ENCODE results near the gene NAA20.

Gene NAA20

GRCh38 chr20:20021835-20022234, 4.7 kb downstream of the NAA20 start:
- no peak for DNase-seq

DNA sequence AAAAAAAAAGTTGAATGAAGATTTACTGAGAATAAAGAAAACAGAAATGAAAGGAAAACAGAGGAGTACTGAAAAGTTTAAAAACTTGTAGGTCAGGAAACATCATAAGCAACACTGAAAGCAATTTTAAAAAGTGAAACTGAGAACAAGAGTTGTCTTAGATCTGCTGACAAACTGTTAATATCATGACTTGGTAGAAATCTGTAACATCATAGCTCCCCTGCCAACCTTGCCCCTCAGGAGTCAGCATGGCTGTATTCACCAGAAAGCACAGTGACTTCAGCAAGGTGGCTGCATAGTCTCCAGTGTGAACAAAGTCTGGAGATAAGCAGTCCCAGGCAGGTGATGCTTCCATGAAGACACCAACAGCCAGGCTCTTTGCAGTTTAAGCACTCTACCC, 5.3 kb downstream of the NAA20 start:
- DNase-seq, result no peak

DNA sequence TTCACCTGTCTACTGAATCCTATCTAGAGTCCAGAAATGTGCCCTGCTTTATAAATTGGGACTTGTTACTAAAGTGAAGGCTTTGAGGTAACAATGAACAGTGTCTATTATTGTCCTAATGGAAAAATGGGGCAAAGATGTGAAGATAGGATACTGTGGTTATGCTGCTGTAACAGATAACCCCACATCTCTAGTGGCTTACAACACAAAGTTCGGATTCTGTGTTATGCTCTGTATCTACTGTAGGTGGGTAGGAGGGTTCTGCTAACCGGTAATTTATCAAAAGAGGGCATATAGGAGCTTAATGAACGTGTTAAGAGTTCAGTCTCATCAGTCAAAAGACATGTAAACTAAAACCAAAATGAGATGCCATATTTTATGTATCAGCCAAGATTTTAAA, 6.2 kb downstream of the NAA20 start:
- DNase-seq, result no peak

GRCh38 chr20:20024942-20025341, 7.8 kb downstream of the NAA20 start:
- no peak for DNase-seq

- no peak for DNase-seq
Observed at GRCh38 chr20:20027284-20027683, 10.1 kb downstream of the NAA20 start.

- no peak for DNase-seq
Observed at GRCh38 chr20:20031790-20032189, 14.6 kb downstream of the NAA20 start.

GRCh38 chr20:20034486-20034885, 17.3 kb downstream of the NAA20 start:
- DNase-seq, result no peak

DNA sequence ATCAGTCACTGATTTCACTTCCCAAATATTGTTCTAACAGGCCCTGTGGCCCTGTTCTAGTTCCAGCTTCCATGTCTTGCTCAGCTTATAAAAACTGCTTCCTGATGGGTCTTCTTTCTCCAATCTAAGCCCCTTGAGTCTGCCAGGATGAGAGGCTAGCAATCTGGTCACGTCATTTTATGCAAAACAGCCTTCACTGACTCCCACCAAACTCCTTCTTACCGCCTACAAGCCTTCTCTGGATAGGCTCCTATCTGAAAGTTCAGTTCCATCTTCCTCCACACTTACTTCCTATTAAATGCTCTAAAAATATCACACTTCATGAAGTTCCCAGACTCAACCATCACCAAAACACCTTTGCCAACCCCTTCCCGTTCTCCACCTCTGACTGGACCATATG, 19.6 kb downstream of the NAA20 start:
- no peak for DNase-seq

DNA sequence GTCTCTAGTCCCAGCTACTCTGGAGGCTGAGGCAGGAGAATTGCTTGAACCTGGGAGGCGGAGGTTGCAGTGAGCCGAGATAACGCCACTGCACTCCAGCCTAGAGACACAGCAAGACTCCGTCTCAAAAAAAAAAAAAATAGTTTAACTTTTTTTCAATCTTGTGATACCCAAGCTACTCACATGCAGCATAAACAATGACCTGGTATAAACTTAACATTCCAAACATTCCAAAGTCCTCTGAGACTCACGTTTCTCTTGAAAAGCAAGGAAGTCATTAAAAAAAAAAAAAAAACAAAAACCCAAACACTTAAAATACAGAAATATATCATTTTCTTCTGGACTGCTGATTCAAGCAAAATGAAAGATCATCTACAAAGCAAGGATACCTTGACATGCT, 20.8 kb downstream of the NAA20 start:
- DNase-seq, result no peak

GRCh38 chr20:20038586-20038985, 21.4 kb downstream of the NAA20 start:
- DNase-seq, result no peak

DNA sequence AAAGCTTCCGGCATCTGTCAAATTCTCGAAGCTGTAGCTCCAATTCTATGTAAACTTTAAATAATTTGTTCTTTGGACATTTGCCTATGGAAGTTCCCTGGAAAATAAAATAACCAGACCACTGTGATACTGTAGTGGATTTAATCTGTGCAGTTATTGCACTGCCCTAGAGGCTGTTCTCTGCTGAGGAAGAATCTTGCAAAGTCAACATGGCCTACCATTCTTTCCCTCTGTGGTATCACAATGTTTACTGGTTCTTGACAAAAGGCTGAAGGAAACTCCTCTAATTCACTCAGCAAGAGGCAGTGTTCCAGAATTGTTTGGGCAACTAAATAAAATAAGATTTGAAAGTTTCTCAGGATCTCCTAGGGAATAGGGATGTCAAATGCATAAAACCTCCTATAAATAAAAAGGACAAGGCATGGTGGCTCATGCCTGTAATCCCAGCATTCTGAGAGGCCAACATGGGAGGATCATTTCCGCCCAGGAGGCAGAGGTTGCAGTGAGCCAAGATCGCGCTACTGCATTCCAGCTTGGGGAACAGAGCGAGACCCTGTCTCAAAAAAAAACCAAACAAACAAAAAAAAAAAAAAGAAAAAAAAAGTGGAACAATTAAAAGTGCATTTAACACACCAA, 22.7 kb downstream of the NAA20 start:
- DNase-seq, result no peak

GRCh38 chr20:20051767-20052073, 34.6 kb downstream of the NAA20 start:
- no peak for DNase-seq

DNA sequence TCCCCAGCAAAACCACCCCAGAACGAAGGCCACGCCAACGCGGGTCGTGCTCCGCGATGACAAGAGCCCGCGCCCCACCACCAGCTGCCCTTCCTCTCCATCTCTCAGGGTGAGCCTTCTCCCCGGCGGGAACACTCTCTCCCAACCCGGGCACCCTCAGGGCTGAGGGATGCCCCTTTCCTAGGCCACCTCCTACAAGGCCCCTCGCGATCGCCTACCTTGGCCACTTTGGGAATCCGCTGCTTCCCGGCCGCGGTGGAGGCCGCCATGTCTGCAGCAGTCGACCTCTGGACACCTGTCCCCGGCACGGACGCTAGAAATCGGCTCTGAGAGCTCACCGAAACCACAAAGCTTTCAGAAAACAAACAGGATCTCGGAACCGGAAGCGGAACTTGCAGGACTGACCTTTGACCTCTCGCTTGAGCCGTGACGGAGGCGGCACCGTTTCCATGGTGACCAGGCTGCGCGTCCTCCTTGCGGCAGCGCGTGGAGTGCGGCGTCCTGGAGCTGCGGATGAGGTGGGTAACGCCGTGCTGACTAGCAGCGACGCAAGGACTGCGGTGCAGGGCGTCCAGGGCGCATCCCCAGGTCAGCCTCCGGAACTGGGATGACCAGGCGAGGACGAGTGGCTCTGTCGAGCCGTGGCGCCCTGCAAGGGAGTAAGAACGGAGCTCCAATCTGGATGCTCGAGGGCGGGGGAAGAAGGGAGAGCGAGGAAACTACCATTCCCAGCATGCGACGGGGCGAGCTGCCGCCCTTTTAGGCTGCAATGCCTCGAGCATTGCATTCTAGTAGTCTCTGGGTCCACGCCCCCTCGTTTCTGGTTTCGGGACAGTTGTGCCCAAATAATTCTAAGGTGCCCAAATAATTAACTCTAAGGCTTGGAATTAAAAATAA, 35.2 kb downstream of the NAA20 start, which contains the start of the genes CFAP61 and CRNKL1:
Gene CFAP61 (plus strand): TSS at position 459 of the 897 bp plus-strand sequence. CDS start 4,122 bp downstream, outside the sequence.
Gene CRNKL1 (minus strand): TSS at position 393 of the 897 bp plus-strand sequence. CDS start 124 bp downstream, at position 269.
- DNase-seq, result peak; percentile 99

DNA sequence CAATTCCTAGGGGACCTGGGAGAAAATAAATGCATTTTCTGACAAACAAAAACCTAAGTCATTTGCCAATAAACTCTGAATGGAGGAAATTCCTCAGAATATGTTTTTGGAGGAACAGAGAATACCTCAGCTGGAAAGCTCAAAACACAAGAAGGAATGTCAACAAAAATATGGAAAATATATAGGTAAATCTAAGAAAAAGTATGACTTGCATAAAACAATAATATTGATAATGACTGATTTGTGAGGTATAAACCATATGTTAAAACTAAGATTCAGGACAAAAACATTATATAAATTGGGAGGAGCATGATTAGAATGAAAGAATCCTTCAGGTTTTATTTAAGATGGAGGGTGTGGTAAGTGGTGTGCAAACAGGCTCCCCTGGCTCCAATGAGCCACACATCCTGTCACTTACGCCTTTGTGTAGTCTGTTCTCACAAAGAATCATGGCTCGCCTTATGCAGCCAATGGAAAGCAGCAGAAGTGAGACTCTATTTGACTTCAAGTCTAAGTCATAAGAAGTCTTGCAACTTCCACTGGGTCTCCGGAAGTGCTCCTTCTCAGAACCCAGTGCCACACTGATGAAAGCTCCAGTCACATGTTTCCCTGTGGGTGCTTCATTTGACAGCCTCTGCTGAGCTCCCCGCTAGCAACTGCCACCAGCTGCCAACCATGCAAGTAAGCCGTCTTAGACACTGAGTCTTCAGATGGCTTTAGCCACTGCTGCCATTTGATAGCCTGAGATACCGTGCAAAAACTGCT, 43.3 kb downstream of the NAA20 start:
- no peak for DNase-seq

GRCh38 chr20:20063941-20064702, 47.0 kb downstream of the NAA20 start:
- DNase-seq, result no peak

- no peak for DNase-seq
Observed at GRCh38 chr20:20065361-20065760, 48.2 kb downstream of the NAA20 start.

- no peak for DNase-seq
Observed at GRCh38 chr20:20070871-20071726, 53.9 kb downstream of the NAA20 start.

- peak; percentile 83 for DNase-seq
Observed at GRCh38 chr20:20073801-20074371, 56.7 kb downstream of the NAA20 start.

DNA sequence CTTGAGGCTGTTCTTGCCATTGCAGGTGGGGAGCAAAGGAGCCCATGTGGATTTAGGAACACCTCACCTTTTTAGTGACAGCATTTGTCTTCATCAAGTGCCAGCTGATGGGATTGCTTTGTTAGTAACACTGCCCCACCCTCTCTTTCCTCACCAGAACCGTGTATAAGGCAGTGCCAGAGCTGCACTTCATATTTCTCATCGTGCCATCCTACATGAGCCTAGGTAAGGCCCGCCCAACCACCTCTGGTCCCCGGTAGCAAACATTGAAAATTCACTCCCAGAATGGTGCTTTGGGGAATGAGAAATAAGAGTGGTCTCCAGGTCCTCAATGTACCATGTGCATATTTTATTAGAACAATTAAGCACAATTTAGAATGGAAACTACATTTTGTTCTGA, 57.9 kb downstream of the NAA20 start:
- DNase-seq, result no peak

DNA sequence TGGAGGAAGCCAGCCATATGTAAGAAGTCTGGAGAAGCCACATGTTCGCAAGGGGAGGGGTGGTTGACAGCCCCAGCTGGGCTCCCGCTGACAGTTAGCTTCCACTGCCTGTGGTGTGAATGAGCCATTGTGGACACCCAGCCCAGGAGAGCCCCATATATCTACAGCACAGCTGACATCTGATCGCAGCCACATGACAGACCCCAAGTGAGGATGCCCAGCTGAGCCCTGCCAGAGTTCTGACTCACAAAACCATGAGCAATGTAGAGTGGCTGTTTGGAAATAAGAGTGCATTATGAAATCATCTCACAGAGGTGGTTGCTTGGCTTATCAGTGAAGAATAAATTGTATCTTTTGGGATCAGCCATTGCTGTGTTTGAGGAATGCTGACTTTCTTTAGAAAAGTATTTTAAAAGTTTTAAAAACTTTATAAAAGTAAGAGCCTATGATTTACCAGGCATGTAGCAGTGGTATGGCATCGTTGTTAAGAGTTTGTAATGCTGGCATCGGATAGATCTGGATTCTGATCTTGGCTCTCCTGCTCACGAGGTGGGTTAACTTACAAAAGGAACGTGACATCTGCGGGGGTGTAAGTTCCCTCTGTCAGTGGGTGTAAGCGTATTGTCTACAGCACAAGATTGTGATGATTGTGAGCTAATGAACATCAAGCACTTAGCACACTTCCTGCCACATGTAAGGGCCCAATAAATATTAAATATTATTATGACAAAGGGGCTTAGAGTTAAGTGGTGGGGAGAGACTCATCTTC, 59.3 kb downstream of the NAA20 start:
- DNase-seq, result no peak

GRCh38 chr20:20078041-20078440, 60.9 kb downstream of the NAA20 start:
- no peak for DNase-seq

Measured in NCI-H2171 (cell line).